ENCODE measurements around the gene GNAI3. TPM values are rescaled to one million over a fixed set of nuclear protein-coding genes. Genes with fewer than 3 reads are reported as not detected.

GNAI3 gene
- total RNA-seq, 1 experiment from 2014 or later, result 6.4 TPM

DNA sequence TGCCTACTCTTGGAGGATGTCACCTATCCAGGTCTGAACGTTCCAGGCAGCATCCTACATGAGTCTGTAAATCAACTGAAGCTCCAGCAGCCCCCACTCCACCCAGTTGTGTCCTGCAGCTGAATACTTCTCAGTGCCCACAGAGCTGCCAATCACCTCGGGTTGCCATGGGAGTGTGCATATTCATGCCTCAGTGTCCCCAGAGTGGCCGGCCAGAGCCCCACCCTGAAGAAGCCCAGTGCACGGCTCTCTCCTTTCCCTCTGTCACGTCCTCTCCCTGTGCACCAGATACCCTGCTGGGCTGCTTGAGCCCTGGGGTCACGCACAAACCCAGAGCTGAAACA, 91.4 kb downstream of the GNAI3 start:
- no peaks in the 10 kb centered on the region for H3K9me3 Mint-ChIP-seq (ENCODE audit: unreplicated experiment)
- CTCF ChIA-PET, result interaction anchor here (0.6 to 3.2 kb wide), 25 partner anchors 9 to 372 kb away, joined by 3 to 26 read pairs (median 5); partner anchors contain the start of genes AHCYL1, EPS8L3, GNAI3 and GSTM4
- peaks cover 9% of the 10 kb centered on the region for H3K4me1 Mint-ChIP-seq (ENCODE audit: low read depth, unreplicated experiment)
- H3K36me3 Mint-ChIP-seq (ENCODE audit: insufficient read depth, unreplicated experiment), result peaks cover 6% of the 10 kb centered on the region
- intact Hi-C loops (cut with micrococcal nuclease; ENCODE audit: unreplicated experiment), result loop anchor here (5.0 kb wide), 2 partner anchors 93 to 132 kb away; partner anchors contain the start of gene GNAI3
- no peak overlapping the region for H3K4me3 Mint-ChIP-seq (ENCODE audit: unreplicated experiment)
- Histone ChIP-seq H3K4me1 (peaks cover 8% of the 10 kb centered on the region), H3K4me3 (ENCODE audit: low read depth, low read length) (no peak overlapping the region), H3K27me3 (replicated peaks; ENCODE audit: control insufficient read depth, insufficient read depth, low read length) (no peaks in the 10 kb centered on the region), H3K36me3 (ENCODE audit: control insufficient read depth, insufficient read depth, low read length) (no peaks in the 10 kb centered on the region), H3K9me3 (no peaks in the 10 kb centered on the region)
- TF ChIP-seq CTCF (IDR thresholded peaks at IDR 0.05; ENCODE audit: insufficient read depth in 1 of 2, low read depth in 1 of 2, low read length in 1 of 2, severe bottlenecking in 1 of 2, unreplicated experiment in 1 of 2), result no peak
- no TSS peak for BruUV-seq (replicated peaks)
- DNase-seq, result no peak
- H3K27ac Mint-ChIP-seq (ENCODE audit: unreplicated experiment), result no peak overlapping the region
- POLR2A ChIA-PET, result interaction anchor here (0.6 to 1.3 kb wide), 2 partner anchors 91 to 94 kb away, joined by 3 to 5 read pairs; partner anchors contain the start of gene GNAI3
- H3K27me3 Mint-ChIP-seq (ENCODE audit: insufficient read depth, unreplicated experiment), result no peaks in the 10 kb centered on the region

DNA sequence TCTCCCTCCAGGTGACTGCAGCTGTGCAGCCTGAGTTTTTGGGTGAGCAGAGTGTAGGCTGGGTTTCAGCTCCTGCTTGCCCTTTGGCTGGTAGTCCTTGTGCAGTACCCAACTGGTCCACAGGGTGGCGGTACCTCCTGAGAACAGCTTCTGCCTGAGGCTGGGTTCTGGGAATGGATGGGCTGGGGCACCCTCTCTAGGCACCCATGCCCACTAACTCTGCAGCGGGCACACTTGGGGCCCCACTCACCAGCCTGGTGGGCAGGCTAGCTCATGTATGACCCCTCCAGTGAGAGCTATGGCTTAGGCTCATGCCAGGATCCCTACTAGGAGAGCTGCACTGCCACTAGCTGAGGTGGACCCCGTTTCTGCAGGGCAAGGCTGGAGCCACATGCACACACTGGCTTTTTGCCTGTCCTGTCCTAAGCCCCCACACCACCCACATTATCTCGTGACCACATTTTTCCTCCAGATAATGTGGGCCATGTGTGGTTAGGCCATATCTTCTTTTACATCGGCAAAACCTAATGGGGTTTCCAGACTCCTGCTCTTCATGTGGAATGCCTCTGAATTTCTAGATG, 92.0 kb downstream of the GNAI3 start:
- DNase-seq, result peak; percentile 77 to 83
- Histone ChIP-seq H3K9me3 (no peaks in the 10 kb centered on the region), H3K4me1 (peaks cover 8% of the 10 kb centered on the region), H3K36me3 (ENCODE audit: control insufficient read depth, insufficient read depth, low read length) (no peaks in the 10 kb centered on the region), H3K27me3 (replicated peaks; ENCODE audit: control insufficient read depth, insufficient read depth, low read length) (no peaks in the 10 kb centered on the region), H3K4me3 (ENCODE audit: low read depth, low read length) (no peak overlapping the region)
- no TSS peak for BruUV-seq (replicated peaks)
- no peak overlapping the region for H3K27ac Mint-ChIP-seq (ENCODE audit: unreplicated experiment)
- H3K27me3 Mint-ChIP-seq (ENCODE audit: insufficient read depth, unreplicated experiment), result no peaks in the 10 kb centered on the region
- intact Hi-C loops (cut with micrococcal nuclease; ENCODE audit: unreplicated experiment), result loop anchor here (5.0 kb wide), 2 partner anchors 93 to 132 kb away; partner anchors contain the start of gene GNAI3
- no peak overlapping the region for H3K4me3 Mint-ChIP-seq (ENCODE audit: unreplicated experiment)
- H3K9me3 Mint-ChIP-seq (ENCODE audit: unreplicated experiment), result no peaks in the 10 kb centered on the region
- TF ChIP-seq CTCF (IDR thresholded peaks at IDR 0.05; ENCODE audit: insufficient read depth in 1 of 2, low read depth in 1 of 2, low read length in 1 of 2, severe bottlenecking in 1 of 2, unreplicated experiment in 1 of 2), result peak; percentile 74 to 75
- ChIA-PET CTCF (interaction anchor here (0.6 to 3.2 kb wide), 25 partner anchors 10 to 371 kb away, joined by 3 to 26 read pairs (median 5); partner anchors contain the start of genes AHCYL1, EPS8L3, GNAI3 and GSTM4), POLR2A (interaction anchor here (0.6 to 1.3 kb wide), 2 partner anchors 92 to 94 kb away, joined by 3 to 5 read pairs; partner anchors contain the start of gene GNAI3)
- peaks cover 9% of the 10 kb centered on the region for H3K4me1 Mint-ChIP-seq (ENCODE audit: low read depth, unreplicated experiment)
- H3K36me3 Mint-ChIP-seq (ENCODE audit: insufficient read depth, unreplicated experiment), result peaks cover 6% of the 10 kb centered on the region

- intact Hi-C loops (cut with micrococcal nuclease; ENCODE audit: unreplicated experiment), result loop anchor here (5.0 kb wide), 2 partner anchors 94 to 131 kb away; partner anchors contain the start of gene GNAI3
- CTCF ChIA-PET, result interaction anchor here (1.1 to 3.2 kb wide), 8 partner anchors 9 to 343 kb away, joined by 4 to 26 read pairs (median 12); partner anchors contain the start of gene AHCYL1
- no peak for TF ChIP-seq CTCF (IDR thresholded peaks at IDR 0.05; ENCODE audit: insufficient read depth in 1 of 2, low read depth in 1 of 2, low read length in 1 of 2, severe bottlenecking in 1 of 2, unreplicated experiment in 1 of 2)
- H3K9me3 Mint-ChIP-seq (ENCODE audit: unreplicated experiment), result no peaks in the 10 kb centered on the region
- H3K9me3 ChIP-seq, result no peaks in the 10 kb centered on the region
- no peaks in the 10 kb centered on the region for H3K27me3 ChIP-seq (replicated peaks; ENCODE audit: control insufficient read depth, insufficient read depth, low read length)
- POLR2A ChIA-PET, result interaction anchor here (1.3 kb wide), 1 partner anchor 93 kb away, joined by 5 read pairs; the partner anchor contains the start of gene GNAI3
- H3K4me3 Mint-ChIP-seq (ENCODE audit: unreplicated experiment), result no peak overlapping the region
- peaks cover 3% of the 10 kb centered on the region for H3K4me1 ChIP-seq
- peaks cover 6% of the 10 kb centered on the region for H3K36me3 Mint-ChIP-seq (ENCODE audit: insufficient read depth, unreplicated experiment)
- no peaks in the 10 kb centered on the region for H3K36me3 ChIP-seq (ENCODE audit: control insufficient read depth, insufficient read depth, low read length)
- H3K4me3 ChIP-seq (ENCODE audit: low read depth, low read length), result no peak overlapping the region
- no peak for DNase-seq
- H3K27ac Mint-ChIP-seq (ENCODE audit: unreplicated experiment), result no peak overlapping the region
- H3K27me3 Mint-ChIP-seq (ENCODE audit: insufficient read depth, unreplicated experiment), result no peaks in the 10 kb centered on the region
- BruUV-seq (replicated peaks), result no TSS peak
- H3K4me1 Mint-ChIP-seq (ENCODE audit: low read depth, unreplicated experiment), result peaks cover 6% of the 10 kb centered on the region
These were observed 92.8 kb downstream of the GNAI3 start for GRCh38 chr1:109641078-109641740.

Measured in Caco-2 (cell line).